HG03521 (cell line): ENCODE data around the gene MCTP1.
"Not testable (repeated sequence)": the region's sequence is repeated elsewhere in the genome, so short reads cannot be mapped to it uniquely, and the experiment has no call there.

Source experiments
- ATAC-seq: cut with Tn5 transposase; IDR thresholded peaks from one replicate; pipeline ENCODE4 v1.9.1; 2021; ENCODE audit warnings: mild to moderate bottlenecking, moderate library complexity; ENCODE audit not compliant: unreplicated experiment

The MCTP1 gene

DNA sequence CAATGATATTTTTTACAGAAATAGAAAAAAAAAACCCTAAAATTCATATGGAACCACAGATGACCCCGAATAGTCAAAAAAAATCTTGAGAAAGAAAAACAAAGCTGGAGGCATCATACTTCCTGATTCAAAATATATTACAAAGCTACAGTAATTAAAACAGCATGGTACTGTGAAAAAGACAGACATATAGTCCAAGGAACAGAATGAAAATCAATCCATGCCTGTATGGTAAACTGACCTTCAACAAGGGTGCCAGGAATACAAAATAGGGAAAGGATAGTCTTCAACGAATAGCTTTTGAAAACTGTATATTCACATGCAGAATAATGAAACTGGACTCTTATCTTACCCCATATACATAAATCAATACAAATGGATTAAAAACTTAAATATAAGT lies 307.5 kb downstream of the MCTP1 start:
- ATAC-seq: no peak

DNA sequence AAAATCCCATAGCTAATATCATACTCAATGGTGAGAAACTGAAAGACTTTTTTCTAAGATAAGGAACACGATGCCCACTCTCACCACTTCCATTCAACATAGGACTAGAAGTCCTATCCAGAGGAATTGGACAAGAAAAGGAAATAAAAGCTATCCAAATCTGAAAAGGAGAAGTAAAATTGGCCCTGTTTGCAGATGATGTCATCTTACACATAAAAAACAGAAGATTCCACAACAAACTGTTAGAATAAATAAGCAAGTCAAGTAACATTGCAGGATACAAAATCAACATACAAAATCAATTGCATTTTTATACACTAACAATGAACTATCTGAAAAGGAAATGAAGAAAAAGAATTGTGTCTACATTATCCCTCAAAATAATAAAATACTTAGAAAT lies 308.0 kb downstream of the MCTP1 start:
- no peak for ATAC-seq

DNA sequence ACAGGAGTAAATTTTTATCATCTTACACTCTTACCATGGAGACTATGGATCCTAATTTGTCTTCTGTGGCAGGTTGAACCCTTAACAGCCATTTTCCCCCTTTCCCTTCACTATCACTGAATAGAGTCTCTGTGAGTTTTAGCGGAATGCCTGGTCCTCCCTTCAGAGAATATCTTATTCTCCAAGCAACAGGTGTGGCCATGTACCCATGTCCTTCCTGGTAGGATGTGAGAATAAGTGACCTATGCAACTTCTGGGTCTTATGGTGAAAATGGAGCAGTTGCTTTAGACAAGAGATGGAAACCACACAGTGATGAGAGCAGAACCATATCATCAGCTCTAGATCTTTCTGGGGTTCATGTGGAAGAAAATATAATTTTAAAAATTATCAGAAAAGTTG lies 312.6 kb downstream of the MCTP1 start:
- ATAC-seq: no peak

DNA sequence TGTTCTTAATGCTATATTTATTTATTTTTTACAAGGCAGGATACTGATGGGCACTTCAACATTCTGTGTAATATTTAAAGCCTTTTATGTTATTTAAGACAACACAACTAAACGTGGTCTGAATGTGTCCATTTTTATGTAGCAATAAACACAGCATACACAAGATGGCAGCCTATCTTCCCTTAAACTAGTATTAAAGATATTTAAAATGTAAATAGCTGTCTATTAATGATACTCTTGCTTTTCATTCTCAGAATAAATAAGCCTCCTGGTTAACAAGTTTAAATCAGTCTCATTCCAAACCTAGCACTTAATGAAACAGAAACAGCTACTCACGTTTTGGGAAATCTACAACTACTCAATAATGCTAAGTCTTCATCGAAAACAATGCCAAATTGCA lies 315.7 kb downstream of the MCTP1 start:
- no peak for ATAC-seq

DNA sequence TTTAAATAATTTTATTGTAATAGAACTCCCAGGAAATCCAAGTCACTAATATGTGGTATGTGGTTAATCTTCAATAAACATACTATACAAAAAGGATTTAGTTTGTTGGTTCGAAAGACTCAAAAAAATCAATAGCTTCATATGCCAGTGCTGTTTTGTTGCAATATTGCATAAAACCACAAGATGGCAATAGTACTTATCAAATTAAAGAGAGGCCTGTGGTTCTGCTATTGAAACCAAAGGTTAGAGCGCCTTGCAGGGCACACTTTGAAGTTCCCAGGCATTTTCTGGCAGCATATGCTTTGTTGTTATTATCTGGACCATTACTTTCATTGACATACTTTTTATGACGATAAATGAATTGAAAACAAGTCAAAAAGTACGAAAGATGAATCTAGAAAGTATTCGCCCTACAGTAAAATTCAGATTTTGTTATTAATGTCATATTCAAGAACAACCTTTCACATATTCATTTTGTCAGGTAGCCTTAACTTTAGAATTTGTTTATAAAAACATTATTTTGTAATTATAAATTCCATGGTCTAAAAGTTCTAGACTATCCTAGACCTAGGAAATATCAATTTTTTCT lies 316.3 kb downstream of the MCTP1 start:
- peak; percentile 72 for ATAC-seq

DNA sequence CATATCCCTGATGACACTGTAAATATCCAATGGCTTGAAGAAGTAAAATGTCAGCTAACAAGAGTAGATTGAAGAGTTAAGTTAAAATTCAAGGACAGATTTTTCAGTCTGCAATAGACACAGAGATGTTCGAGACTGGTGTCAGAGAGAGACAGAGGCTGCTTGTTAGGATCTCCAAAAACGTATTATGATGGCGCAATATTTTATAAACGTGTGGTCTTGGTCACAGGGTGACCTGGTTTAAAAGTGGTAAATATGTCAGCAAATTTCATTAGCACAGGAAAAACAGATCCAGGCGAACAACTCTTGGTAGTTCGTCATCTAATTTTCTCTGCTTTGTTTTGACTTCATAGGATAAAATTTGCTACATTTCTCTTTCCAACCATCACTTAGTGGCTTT lies 317.4 kb downstream of the MCTP1 start:
- ATAC-seq: no peak

DNA sequence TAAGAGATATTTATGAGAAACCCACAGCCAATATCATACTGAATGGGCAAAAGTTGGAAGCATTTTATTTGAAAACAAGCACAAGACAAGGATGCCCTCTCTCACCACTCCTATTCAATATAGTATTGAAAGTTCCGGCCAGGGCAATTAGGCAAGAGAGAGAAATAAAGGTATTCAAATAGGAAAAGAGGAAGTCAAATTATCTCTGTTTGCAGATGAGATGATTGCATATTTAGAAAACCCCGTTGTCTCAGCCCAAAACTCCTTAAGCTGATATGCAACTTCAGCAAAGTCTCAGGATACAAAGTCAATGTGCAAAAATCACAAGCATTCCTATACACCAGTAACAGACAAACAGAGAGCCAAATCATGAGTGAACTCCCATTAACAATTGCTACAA lies 325.6 kb downstream of the MCTP1 start:
- not testable (repeated sequence) for ATAC-seq

DNA sequence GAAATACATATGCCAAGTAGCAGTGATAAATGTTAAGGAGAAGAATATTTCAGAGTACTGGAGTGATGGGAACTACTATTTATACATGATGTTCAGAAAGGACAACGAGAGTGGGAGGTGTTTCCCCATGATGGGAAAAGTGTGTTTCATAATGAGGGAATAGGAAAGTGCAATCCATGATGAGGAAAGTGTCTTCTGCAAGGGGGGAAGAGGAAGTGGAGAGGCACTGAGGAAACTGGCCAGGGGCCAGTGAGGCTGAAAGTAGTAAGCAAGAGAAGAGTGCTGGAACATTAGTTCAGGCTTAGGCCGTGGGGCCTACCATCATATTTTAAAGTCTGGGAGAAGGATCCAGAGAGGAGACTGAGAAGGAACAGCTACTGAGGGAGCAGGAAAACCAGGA lies 339.2 kb downstream of the MCTP1 start:
- ATAC-seq: no peak

DNA sequence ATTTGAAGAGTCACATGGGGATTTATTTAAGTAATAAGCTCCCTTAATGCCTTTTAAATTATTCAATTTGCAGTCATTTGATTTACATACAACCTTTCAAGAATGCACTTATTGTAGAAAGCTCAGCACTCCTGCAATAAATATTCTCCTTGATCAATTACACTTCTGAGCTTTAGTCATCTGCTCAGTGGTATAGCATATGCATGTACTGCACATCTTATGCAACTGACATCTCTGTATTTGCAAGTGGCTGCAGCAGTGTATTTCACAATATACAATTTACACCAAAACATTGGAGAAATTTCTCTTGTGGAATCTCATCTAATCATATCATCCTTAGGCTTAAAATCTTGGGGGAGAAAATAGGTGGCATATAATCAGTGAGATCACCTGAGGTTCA lies 340.7 kb downstream of the MCTP1 start:
- ATAC-seq: no peak

DNA sequence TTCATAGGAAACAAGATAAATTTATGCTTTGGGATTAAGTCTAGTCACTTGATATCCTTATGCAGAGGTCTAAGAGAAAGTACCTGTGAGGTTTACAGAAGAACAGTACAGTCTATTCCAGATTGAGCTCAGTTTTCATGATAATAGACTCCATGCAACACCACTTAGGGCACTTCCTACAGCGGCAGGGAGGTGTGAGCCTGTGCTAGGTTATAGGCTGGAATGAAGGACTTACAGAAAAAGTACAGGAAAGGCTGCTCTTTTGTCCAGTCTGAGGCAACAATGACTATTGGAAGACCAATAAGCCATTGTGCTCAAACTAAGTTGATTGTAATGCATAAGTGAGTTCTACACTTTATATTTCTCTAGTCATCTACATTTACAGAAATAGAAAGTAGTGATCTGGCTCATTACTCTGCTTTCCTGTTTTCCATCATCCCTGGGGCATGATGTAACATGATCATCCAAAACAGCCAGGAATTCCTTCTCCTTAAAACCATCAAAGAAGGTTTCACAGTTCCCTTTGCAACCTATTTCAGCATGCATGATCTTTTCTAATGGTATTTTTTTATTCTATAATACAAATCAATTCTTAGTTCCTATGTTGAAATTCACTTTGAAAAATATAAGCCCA lies 343.7 kb downstream of the MCTP1 start:
- no peak for ATAC-seq

DNA sequence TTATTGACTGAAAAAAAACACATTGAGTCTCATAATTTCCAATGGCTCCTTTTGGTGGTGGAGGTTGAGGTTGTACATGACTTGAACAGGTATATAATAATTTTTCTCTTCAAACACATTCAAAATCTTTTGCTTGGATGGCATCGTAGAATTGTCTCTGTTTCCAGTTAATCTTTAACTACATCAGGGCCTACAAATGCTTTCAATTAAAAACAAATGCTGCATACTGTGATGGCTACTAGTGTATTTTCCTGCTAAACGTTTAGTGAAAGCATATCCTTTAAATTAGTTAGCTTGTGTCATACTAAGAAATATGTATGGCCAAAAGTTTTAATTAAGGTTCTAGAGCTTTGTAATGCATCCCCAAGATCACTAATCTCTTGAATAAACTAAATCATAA lies 352.6 kb downstream of the MCTP1 start:
- ATAC-seq: no peak

DNA sequence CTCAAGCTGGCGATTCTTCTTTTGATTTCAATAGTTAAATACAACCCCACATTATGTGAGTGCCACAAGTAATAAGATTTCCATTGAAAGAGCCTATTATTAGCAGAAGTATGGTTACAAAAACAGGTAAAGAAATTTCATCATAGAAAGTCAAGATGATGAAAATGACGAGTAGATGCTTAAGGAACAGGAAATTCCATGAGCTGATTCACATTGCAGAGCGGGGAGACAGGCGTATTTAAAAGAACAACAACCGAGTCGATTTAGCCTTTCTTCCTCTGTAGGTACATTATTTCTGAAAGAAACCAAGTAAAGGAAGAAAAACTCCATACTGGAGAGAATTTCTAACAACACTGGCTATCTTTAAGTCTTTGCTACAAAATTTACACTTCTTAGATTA lies 356.0 kb downstream of the MCTP1 start:
- no peak for ATAC-seq

DNA sequence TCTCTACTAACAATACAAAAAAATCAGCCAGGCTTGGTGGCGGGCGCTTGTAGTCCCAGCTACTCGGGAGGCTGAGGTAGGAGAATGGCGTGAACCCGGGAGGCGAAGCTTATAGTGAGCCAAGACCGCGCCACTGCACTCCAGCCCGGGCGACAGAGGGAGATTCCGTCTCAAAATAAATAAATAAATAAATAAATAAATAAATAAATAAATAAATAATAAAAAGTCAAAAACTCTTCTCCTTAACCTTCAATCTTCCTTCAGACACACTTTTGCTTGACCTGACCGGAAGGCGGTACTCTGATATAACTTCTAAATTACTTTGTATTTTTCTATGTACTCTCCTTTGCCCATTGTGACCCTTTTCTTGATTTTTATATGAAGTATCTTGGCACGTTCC lies 364.3 kb downstream of the MCTP1 start:
- no peak for ATAC-seq

DNA sequence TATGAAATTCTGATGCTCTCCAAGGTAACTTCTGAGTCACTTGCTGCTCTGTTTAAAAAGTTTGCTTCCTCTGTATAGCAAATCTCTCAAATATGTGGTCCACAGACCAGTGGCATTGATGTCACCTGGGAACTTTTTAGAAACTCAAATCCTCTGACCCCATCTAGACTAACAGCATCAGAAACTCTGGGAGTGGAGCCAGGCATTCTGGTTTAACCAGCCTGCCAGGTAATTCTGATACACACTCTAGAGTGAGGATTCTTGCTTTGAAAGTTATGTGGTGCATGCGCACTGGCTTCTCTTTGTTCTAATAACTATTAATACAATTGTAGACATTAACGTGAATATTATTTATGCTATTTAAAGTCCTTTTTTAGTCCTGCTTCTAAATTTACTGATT lies 368.3 kb downstream of the MCTP1 start:
- no peak for ATAC-seq

DNA sequence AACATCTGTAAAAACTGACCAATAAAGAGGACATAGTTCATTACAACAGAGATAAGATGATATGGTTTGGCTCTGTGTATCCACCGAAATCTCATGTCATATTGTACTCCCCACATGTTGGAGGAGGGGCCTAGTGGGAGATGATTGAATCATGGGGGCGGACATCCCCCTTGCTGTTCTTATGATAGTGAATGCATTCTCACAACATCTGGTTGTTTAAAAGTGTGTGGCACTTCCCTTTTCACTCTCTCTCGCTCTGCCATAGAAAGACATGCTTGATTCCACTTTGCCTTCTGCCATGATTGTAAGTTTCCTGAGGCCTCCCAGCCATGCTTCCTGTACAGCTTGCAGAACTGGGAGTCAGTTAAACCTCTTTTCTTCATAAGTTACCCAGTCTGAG lies 373.6 kb downstream of the MCTP1 start:
- ATAC-seq: no peak

DNA sequence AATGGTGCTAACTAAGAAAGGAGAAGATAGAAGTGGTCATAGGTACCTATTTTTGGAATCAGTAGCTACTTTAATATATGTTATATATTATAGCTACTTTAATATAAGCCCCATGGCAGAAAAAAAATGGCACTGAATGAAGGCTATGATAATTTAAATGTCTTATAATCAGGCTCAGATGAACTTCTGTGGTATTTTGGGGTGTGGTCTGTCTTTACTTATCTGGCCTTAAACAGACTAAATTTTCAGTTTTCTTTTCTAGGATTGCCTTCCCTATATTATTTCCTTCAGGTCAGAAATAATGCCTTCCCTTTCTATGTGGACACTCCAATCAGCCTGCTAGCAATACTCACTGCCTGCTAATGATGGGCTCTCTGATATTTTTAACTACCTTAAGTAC lies 374.2 kb downstream of the MCTP1 start:
- no peak for ATAC-seq

DNA sequence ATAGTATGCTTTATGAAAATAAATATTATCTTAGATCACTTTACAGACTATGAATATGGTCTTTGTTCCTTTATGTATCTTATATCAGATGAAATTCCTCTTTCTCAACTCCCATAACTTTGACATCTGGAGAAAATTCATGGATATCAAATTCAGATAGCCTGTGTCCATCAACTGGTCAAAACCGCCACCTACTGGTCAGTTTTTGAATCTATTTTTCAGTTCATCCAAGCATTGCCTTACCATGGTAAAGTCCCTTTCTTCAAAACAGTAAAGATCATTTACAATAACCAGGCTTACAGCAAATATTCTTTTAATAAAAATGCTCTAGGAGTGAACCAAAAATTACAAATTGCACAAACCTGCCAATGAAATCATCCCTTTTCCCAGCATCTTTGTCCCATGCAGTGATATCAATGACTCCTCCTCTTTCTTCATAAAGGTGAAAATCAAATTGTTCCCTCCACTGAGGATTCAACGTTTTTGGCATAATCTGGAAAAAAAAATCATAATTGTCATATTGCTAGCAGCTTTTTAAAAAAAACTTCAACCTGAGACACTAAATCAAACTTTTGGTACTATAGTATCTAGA lies 375.9 kb downstream of the MCTP1 start:
- no peak for ATAC-seq

DNA sequence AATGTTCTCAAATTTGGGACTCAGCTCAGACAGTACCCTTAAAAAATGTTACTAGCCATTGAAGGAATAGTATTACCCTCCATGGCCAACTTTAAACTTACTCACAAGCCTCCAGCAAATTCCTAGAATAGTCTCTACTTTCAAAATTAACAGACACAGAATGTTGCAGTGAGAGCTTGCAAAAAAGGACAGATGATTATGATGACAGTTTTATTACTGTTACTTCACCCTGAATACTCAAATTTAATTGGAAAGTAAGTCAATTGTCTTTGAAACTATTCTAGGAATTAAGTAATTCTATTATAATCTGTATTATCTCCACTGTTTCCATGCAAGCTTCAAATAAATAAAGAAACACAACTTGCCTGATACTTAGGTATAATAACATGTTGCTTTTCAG lies 378.1 kb downstream of the MCTP1 start:
- no peak for ATAC-seq

DNA sequence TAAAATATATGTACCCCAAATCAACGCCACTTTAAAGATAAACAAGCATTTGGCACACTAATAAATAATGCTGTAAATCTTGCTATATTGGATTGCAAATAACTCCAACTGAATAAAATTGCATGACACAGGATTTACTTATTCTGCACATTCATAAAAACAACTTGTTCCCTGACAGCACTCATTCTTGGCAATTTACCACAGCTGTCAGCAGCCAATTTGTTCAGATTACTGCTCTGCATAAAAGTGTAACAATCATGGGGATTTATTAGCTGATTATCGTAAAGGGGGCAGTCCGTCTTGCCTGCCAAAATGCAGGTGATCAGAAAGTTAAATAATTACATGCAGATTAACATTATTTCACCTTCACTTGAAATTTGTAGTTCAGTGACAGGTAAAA lies 381.2 kb downstream of the MCTP1 start:
- ATAC-seq: no peak

DNA sequence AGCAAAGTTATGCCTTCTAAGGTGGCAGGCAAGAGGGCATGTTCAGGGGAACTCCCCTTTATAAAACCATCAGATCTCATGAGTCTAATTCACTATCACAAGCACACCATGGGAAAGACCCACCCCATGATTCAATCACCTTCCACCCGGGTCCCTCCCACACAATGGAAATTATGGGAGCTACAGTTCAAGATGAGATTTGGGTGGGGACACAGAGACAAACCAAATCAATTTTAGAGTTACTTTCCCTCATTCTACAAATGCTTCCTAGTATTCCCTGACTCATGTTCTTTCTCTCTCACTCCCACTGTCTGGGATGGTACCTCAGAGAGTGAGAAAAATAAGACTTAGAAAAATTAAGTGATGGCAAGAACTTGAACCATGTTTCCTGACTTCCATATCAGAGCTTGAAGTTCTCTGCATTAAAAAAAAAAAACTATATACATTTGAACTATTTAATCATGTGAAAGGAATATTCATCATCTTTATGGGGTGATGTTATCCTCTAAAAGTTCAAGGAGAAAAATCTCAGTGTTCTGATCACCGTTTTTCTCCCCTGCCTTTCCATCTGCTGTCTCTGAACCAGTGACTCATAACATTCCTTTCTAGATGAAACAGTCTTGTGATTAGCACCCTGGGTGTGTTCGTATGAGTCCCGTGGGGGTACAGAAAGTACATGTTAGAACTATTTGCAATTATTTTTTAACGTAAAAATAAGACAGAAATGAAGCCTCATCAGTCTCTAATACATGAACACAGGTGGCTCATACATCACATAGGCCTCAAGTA lies 383.5 kb downstream of the MCTP1 start:
- peak; percentile 72 for ATAC-seq

DNA sequence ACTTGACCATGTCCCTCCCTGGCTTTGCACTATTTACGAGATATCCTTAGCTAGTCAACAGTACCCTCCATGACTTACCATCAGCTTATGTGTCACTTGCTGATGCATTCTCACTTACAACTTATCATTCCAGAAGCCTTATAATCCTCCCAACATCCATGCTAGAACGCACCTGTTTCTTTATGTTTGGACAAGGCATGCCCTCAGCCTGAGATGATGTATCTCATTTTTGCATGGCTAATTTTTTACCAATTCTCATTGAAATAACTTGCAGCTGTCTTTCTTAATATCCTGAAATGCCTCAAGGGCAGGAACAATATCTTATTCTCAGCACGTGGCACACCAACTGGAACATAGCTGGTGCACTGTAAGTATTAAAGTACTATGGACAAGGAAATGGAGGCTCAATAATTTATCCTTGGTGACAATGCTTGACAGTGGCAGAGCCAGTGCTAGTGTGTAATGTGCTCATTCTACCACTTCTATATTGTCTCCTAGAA lies 384.8 kb downstream of the MCTP1 start:
- no peak for ATAC-seq
